Peyer's patch (tissue), 4 donors: Measurements from ENCODE around the gene ABLIM1.

Source experiments
- CTCF ChIP-seq, 6 experiments: fragments of 450-650 bp in 4 of 6; fragments of 200-600 bp in 2 of 6; sonication (generic) in 1 of 6; IDR thresholded peaks; one replicate each; pipeline ENCODE4 v1.5.1; 2017 to 2019; ENCODE audit warnings: antibody characterized with exemption in 6 of 6, mild to moderate bottlenecking in 3 of 6, moderate library complexity in 1 of 6
- POLR2A ChIP-seq, 2 donors: fragments of 450-650 bp; IDR thresholded peaks; one replicate each; pipeline ENCODE4 v1.5.1; 2017; ENCODE audit warnings: antibody characterized with exemption in 2 of 2, mild to moderate bottlenecking in 2 of 2, moderate library complexity in 2 of 2

- TF ChIP-seq CTCF (IDR thresholded peaks at IDR 0.05) (no peak), POLR2A (IDR thresholded peaks at IDR 0.05) (no peak)
Observed at GRCh38 chr10:114629824-114630730, 28.0 kb downstream of the ABLIM1 start.
